GM19395 (cell line): ENCODE measurements around the gene PIK3R4.

Experiments
- ATAC-seq: cut with Tn5 transposase; IDR thresholded peaks from one replicate; pipeline ENCODE4 v1.9.1; 2021; ENCODE audit warnings: mild to moderate bottlenecking, moderate library complexity; ENCODE audit not compliant: unreplicated experiment

The PIK3R4 gene

GRCh38 chr3:130746246-130747039 lies at the start of gene PIK3R4:
Gene PIK3R4, minus strand, starts transcription at chr3:130746829. Its CDS starts 1,611 bp downstream, at chr3:130745218.
- ATAC-seq = peak; percentile 91

- ATAC-seq = no peak
Measured at GRCh38 chr3:130795396-130795795, 48.8 kb upstream of the PIK3R4 start.

GRCh38 chr3:130792246-130792645 lies 45.6 kb upstream of the PIK3R4 start:
- no peak for ATAC-seq

GRCh38 chr3:130789782-130790322 lies 43.2 kb upstream of the PIK3R4 start:
- ATAC-seq = no peak

GRCh38 chr3:130787422-130788068 lies 40.9 kb upstream of the PIK3R4 start:
- ATAC-seq = no peak

- ATAC-seq = no peak
Measured at GRCh38 chr3:130786306-130786705, 39.7 kb upstream of the PIK3R4 start.

- no peak for ATAC-seq
Measured at GRCh38 chr3:130783629-130784028, 37.0 kb upstream of the PIK3R4 start.

GRCh38 chr3:130779486-130779885 lies 32.9 kb upstream of the PIK3R4 start:
- ATAC-seq = peak; percentile 30

GRCh38 chr3:130779031-130779430 lies 32.4 kb upstream of the PIK3R4 start:
- ATAC-seq = peak; percentile 94

- no peak for ATAC-seq
Measured at GRCh38 chr3:130773366-130773765, 26.7 kb upstream of the PIK3R4 start.

GRCh38 chr3:130772129-130772528 lies 25.5 kb upstream of the PIK3R4 start:
- ATAC-seq = no peak

- ATAC-seq = no peak
Measured at GRCh38 chr3:130770644-130771043, 24.0 kb upstream of the PIK3R4 start.

- ATAC-seq = no peak
Measured at GRCh38 chr3:130761730-130762311, 15.2 kb upstream of the PIK3R4 start.

GRCh38 chr3:130760922-130761321 lies 14.3 kb upstream of the PIK3R4 start:
- ATAC-seq = no peak

GRCh38 chr3:130759692-130760338 lies 13.2 kb upstream of the PIK3R4 start:
- peak; percentile 86 for ATAC-seq

- ATAC-seq = no peak
Measured at GRCh38 chr3:130758624-130759369, 12.2 kb upstream of the PIK3R4 start.

GRCh38 chr3:130757611-130758150 lies 11.1 kb upstream of the PIK3R4 start:
- no peak for ATAC-seq

- ATAC-seq = no peak
Measured at GRCh38 chr3:130755666-130756065, 9.0 kb upstream of the PIK3R4 start.

- no peak for ATAC-seq
Measured at GRCh38 chr3:130748981-130749380, 2.4 kb upstream of the PIK3R4 start.

GRCh38 chr3:130748467-130748861 lies 1.8 kb upstream of the PIK3R4 start:
- no peak for ATAC-seq
